Fibroblast of peridontal ligament (primary cell): ENCODE measurements around the gene OSBPL7.

Experiments
- DNase-seq: peaks from one replicate; pipeline ENCODE4 v3.0.0-alpha.2; 2010; ENCODE audit errors: extremely low read depth

The OSBPL7 gene

GRCh38 chr17:47847341-47848197 lies 26.0 kb upstream of the OSBPL7 start:
- no peak for DNase-seq

- no peak for DNase-seq
These were observed 25.2 kb upstream of the OSBPL7 start for GRCh38 chr17:47846716-47847340.

- no peak for DNase-seq
These were observed 24.1 kb upstream of the OSBPL7 start for GRCh38 chr17:47845716-47846075.

- peak; percentile 27 for DNase-seq
These were observed 23.5 kb upstream of the OSBPL7 start for GRCh38 chr17:47844814-47845715.

GRCh38 chr17:47844227-47844626 lies 22.6 kb upstream of the OSBPL7 start:
- no peak for DNase-seq

GRCh38 chr17:47843391-47843730 lies 21.8 kb upstream of the OSBPL7 start:
- DNase-seq, result no peak

- DNase-seq, result no peak
These were observed 20.1 kb upstream of the OSBPL7 start for GRCh38 chr17:47841488-47842291.

- DNase-seq, result peak; percentile 78
These were observed 19.3 kb upstream of the OSBPL7 start, which contains the start of gene SCRN2 for GRCh38 chr17:47840742-47841487. Gene SCRN2, minus strand, starts transcription at chr17:47841273. Its CDS starts 430 bp downstream, at chr17:47840843.

GRCh38 chr17:47840001-47840741 lies 18.6 kb upstream of the OSBPL7 start:
- no peak for DNase-seq

GRCh38 chr17:47839071-47839470 lies 17.5 kb upstream of the OSBPL7 start:
- no peak for DNase-seq

GRCh38 chr17:47838636-47839035 lies 17.0 kb upstream of the OSBPL7 start:
- no peak for DNase-seq

- peak; percentile 10 for DNase-seq
These were observed 15.9 kb upstream of the OSBPL7 start for GRCh38 chr17:47837401-47838039.

GRCh38 chr17:47836601-47837000 lies 15.0 kb upstream of the OSBPL7 start:
- no peak for DNase-seq

GRCh38 chr17:47834756-47835155 lies 13.2 kb upstream of the OSBPL7 start:
- no peak for DNase-seq

GRCh38 chr17:47831934-47832327 lies 10.3 kb upstream of the OSBPL7 start:
- no peak for DNase-seq

- peak; percentile 91 for DNase-seq
These were observed 9.7 kb upstream of the OSBPL7 start, which contains the start of the genes LRRC46 and MRPL10 for GRCh38 chr17:47831003-47831933. Gene LRRC46, plus strand, starts transcription at chr17:47831670. Its CDS starts 320 bp downstream, at chr17:47831990. Gene MRPL10, minus strand, starts transcription at chr17:47831541. Its CDS starts 30 bp downstream, at chr17:47831511.

GRCh38 chr17:47830396-47831002 lies 8.9 kb upstream of the OSBPL7 start:
- no peak for DNase-seq

- no peak for DNase-seq
These were observed 8.3 kb upstream of the OSBPL7 start for GRCh38 chr17:47829870-47830269.
